ENCODE data around the gene FAM151A. TPM values are rescaled to one million over a fixed set of nuclear protein-coding genes. Genes with fewer than 3 reads are reported as not detected.

FAM151A gene
- total RNA-seq, 1 donor from 2014 or later = not detected

DNA sequence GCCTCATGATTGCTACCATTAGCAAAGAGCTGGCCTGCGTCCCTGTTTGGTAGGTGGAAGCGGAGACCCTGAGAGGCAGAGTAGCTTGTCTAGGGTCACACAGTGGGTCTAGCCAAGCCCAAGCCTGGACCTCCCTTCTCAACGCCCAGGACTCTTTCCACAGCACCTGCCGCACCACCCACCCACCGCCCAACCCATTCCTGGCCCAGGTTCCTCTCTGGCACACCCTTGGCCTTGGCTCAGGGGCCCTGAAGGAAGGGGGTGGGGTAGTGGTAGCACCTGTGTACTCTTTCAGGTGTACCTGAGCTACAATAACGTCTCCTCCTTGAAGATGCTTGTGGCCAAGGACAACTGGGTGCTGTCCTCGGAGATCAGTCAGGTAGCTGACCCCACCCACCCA, 19.3 kb downstream of the FAM151A start:
- Mint-ChIP-seq H3K9me3 (no peaks in the 10 kb centered on the region), H3K27ac (no peak overlapping the region), H3K27me3 (ENCODE audit: low read depth) (no peaks in the 10 kb centered on the region), H3K4me1 (no peaks in the 10 kb centered on the region), H3K4me3 (no peak overlapping the region), H3K36me3 (no peaks in the 10 kb centered on the region)
- TF ChIP-seq, protein P1, sequence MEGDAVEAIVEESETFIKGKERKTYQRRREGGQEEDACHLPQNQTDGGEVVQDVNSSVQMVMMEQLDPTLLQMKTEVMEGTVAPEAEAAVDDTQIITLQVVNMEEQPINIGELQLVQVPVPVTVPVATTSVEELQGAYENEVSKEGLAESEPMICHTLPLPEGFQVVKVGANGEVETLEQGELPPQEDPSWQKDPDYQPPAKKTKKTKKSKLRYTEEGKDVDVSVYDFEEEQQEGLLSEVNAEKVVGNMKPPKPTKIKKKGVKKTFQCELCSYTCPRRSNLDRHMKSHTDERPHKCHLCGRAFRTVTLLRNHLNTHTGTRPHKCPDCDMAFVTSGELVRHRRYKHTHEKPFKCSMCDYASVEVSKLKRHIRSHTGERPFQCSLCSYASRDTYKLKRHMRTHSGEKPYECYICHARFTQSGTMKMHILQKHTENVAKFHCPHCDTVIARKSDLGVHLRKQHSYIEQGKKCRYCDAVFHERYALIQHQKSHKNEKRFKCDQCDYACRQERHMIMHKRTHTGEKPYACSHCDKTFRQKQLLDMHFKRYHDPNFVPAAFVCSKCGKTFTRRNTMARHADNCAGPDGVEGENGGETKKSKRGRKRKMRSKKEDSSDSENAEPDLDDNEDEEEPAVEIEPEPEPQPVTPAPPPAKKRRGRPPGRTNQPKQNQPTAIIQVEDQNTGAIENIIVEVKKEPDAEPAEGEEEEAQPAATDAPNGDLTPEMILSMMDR (IDR thresholded peaks at IDR 0.05; ENCODE audit: unreplicated experiment) = no peak
- no peak for DNase-seq (ENCODE audit: low spot score in 2 of 2, unreplicated experiment in 2 of 2)

DNA sequence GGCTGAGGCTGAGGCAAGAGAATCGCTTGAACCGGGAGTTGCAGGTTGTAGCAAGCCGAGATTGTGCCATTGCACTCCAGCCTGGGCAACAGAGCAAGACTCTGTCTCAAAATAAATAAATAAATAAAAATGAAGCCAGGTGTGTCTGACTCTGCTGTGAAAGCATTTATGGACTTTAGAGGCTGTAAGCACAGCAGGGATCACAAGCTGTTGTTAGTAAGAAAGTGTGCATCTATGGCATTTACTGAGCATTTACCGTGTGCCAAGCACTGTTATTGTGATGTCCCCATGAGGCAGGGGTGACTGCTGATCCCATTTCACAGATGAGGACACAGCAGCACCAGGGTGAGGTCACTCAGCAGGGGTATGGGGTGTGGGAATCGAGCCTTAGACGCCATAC, 20.1 kb downstream of the FAM151A start:
- H3K36me3 Mint-ChIP-seq = no peaks in the 10 kb centered on the region

DNA sequence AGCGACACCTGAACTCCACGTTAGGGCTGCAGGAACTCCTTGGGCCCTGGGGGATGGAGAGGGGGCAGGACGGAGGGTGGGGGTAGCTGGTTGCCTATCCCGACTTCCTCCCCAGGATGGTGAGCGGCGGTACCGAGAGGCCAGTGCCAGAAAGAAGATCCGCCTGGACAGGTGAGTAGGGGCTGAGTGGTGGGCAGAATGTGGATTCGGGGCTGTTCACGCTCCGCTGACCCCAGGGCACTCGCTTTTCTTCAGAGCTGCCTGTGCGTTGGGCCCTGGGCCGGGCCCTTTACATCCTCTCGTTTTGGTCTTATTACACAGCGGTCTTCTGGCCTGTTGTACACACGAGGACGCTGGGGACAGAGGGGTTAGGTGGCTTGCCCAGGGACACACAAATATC, 20.8 kb downstream of the FAM151A start:
- Mint-ChIP-seq H3K4me3 (no peak overlapping the region), H3K4me1 (no peaks in the 10 kb centered on the region), H3K36me3 (peaks cover 5% of the 10 kb centered on the region), H3K9me3 (no peaks in the 10 kb centered on the region), H3K27ac (no peak overlapping the region), H3K27me3 (ENCODE audit: low read depth) (no peaks in the 10 kb centered on the region)
- DNase-seq (ENCODE audit: low spot score in 2 of 2, unreplicated experiment in 2 of 2) = no peak
- TF ChIP-seq, protein P1 (IDR thresholded peaks at IDR 0.05; ENCODE audit: unreplicated experiment) = no peak

More for the DNA sequence above, 20.1 kb downstream of the FAM151A start:
- DNase-seq (ENCODE audit: low spot score in 2 of 2, unreplicated experiment in 2 of 2) = no peak
- Mint-ChIP-seq H3K9me3 (no peaks in the 10 kb centered on the region), H3K4me3 (no peak overlapping the region), H3K27me3 (ENCODE audit: low read depth) (no peaks in the 10 kb centered on the region), H3K4me1 (no peaks in the 10 kb centered on the region), H3K27ac (no peak overlapping the region)
- TF ChIP-seq, protein P1 (IDR thresholded peaks at IDR 0.05; ENCODE audit: unreplicated experiment) = no peak

DNA sequence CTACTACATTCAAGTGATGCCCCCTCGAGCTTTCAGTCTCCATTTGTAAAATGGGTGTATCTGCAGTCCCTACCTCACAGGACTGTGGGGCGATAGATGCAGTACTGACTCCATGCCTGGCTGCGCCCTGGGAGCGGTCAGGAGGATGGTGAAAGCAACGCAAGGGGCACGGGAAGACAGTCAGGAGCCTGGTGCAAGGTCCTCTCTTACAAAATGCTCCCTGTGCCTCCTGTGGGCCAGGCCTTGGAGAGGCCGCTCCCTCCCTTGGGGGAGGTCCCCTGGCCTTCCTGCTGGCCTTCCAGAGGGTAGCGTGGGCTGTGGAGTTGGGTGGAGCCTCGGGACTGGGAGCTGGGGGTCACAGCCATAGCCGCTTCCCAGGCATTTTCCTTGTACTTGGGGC, 21.6 kb downstream of the FAM151A start:
- Mint-ChIP-seq H3K4me3 (no peak overlapping the region), H3K27me3 (ENCODE audit: low read depth) (no peaks in the 10 kb centered on the region), H3K36me3 (peaks cover 8% of the 10 kb centered on the region), H3K27ac (no peak overlapping the region), H3K4me1 (no peaks in the 10 kb centered on the region), H3K9me3 (no peaks in the 10 kb centered on the region)
- DNase-seq (ENCODE audit: low spot score in 2 of 2, unreplicated experiment in 2 of 2) = no peak
- TF ChIP-seq, protein P1 (IDR thresholded peaks at IDR 0.05; ENCODE audit: unreplicated experiment) = no peak

DNA sequence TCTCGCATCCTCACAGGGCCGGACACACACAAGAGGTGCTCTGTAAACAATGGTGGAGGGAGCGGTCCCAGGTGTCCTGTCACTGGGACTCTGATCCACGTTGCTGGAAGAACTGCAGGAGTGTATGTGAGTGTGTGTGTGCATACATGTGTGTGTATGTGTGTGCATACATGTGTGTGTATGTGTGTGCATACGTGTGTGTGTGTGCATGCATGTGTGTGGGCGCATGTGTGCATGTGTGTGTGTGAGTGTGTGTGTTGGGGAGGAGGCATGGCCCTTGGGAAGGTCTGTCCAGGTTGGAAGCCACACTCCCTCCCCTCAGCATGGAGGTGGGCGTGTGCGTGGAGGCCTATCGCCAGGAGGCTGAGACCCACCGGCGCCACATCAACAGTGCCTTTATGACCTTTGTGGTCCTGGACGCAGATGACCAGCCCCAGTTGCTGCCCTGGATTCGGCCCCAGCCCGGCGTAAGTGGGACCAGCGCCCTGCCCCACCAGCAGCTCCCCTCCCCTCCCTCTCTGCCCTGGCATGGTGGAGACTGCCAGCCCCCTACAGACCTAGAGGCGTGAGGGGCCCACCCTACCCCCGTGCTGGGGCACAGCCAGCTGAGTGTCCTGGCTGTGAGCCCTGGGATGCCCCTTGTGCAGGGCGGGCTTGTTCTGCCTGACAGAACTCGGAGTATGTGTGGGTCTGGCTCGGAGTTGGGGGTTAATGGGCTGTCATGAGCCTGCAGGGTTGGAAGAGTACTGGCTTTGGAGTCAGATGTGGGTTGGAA, 22.2 kb downstream of the FAM151A start:
- Mint-ChIP-seq H3K4me3 (no peak overlapping the region), H3K27ac (no peak overlapping the region), H3K36me3 (peaks cover 8% of the 10 kb centered on the region), H3K27me3 (ENCODE audit: low read depth) (no peaks in the 10 kb centered on the region), H3K4me1 (no peaks in the 10 kb centered on the region), H3K9me3 (no peaks in the 10 kb centered on the region)
- TF ChIP-seq, protein P1 (IDR thresholded peaks at IDR 0.05; ENCODE audit: unreplicated experiment) = no peak
- DNase-seq (ENCODE audit: low spot score in 2 of 2, unreplicated experiment in 2 of 2) = no peak
